HEK293 (cell line): Measurements from ENCODE around the gene ZNF804A.
"Not testable (repeated sequence)": the region's sequence is repeated elsewhere in the genome, so short reads cannot be mapped to it uniquely, and the experiment has no call there.

Source experiments
- TF ChIP-seq, protein P1 (sequence below): fragments of 450-650 bp; formaldehyde crosslinking; optimal IDR thresholded peaks from 2 replicates; pipeline ENCODE3; 2016; ENCODE audit warnings: missing biosample characterization, mild to moderate bottlenecking, missing genetic modification characterization
- TF ChIP-seq, protein P2 (sequence below): fragments of 450-650 bp; formaldehyde crosslinking; IDR thresholded peaks from 2 replicates; pipeline ENCODE4 v1.5.1; 2017; ENCODE audit warnings: missing biosample characterization, missing genetic modification characterization
- TF ChIP-seq, protein P3 (sequence below): fragments of 450-650 bp; formaldehyde crosslinking; IDR thresholded peaks from 2 replicates; pipeline ENCODE4 v1.5.1; 2016; ENCODE audit warnings: missing biosample characterization, missing genetic modification characterization

DNA sequence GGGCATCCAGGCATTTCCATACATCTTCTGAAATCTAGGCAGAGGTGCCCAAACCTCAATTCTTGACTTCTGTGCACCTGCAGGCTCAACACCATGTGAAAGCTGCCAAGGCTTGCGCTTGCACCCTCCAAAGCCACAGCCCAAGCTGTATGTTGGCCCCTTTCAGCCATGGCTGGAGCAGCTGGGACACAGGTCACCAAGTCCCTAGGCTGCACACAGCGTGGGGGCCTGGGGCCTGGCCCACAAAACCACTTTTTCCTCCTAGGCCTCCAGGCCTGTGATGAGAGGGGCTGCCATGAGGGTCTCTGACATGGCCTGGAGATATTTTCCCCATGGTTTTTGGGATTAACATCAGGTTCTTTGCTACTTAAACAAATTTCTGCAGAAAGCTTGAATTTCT lies 288.3 kb downstream of the ZNF804A start:
- TF ChIP-seq, protein P1, sequence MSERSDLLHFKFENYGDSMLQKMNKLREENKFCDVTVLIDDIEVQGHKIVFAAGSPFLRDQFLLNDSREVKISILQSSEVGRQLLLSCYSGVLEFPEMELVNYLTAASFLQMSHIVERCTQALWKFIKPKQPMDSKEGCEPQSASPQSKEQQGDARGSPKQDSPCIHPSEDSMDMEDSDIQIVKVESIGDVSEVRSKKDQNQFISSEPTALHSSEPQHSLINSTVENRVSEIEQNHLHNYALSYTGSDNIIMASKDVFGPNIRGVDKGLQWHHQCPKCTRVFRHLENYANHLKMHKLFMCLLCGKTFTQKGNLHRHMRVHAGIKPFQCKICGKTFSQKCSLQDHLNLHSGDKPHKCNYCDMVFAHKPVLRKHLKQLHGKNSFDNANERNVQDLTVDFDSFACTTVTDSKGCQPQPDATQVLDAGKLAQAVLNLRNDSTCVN (tag by site-specific recombination), result not testable (repeated sequence)
- TF ChIP-seq, protein P2, sequence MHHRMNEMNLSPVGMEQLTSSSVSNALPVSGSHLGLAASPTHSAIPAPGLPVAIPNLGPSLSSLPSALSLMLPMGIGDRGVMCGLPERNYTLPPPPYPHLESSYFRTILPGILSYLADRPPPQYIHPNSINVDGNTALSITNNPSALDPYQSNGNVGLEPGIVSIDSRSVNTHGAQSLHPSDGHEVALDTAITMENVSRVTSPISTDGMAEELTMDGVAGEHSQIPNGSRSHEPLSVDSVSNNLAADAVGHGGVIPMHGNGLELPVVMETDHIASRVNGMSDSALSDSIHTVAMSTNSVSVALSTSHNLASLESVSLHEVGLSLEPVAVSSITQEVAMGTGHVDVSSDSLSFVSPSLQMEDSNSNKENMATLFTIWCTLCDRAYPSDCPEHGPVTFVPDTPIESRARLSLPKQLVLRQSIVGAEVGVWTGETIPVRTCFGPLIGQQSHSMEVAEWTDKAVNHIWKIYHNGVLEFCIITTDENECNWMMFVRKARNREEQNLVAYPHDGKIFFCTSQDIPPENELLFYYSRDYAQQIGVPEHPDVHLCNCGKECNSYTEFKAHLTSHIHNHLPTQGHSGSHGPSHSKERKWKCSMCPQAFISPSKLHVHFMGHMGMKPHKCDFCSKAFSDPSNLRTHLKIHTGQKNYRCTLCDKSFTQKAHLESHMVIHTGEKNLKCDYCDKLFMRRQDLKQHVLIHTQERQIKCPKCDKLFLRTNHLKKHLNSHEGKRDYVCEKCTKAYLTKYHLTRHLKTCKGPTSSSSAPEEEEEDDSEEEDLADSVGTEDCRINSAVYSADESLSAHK (tag by site-specific recombination), result not testable (repeated sequence)
- TF ChIP-seq, protein P3, sequence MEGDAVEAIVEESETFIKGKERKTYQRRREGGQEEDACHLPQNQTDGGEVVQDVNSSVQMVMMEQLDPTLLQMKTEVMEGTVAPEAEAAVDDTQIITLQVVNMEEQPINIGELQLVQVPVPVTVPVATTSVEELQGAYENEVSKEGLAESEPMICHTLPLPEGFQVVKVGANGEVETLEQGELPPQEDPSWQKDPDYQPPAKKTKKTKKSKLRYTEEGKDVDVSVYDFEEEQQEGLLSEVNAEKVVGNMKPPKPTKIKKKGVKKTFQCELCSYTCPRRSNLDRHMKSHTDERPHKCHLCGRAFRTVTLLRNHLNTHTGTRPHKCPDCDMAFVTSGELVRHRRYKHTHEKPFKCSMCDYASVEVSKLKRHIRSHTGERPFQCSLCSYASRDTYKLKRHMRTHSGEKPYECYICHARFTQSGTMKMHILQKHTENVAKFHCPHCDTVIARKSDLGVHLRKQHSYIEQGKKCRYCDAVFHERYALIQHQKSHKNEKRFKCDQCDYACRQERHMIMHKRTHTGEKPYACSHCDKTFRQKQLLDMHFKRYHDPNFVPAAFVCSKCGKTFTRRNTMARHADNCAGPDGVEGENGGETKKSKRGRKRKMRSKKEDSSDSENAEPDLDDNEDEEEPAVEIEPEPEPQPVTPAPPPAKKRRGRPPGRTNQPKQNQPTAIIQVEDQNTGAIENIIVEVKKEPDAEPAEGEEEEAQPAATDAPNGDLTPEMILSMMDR (tag by site-specific recombination), result not testable (repeated sequence)
